Measurements from ENCODE around the gene WDFY2.

DNA sequence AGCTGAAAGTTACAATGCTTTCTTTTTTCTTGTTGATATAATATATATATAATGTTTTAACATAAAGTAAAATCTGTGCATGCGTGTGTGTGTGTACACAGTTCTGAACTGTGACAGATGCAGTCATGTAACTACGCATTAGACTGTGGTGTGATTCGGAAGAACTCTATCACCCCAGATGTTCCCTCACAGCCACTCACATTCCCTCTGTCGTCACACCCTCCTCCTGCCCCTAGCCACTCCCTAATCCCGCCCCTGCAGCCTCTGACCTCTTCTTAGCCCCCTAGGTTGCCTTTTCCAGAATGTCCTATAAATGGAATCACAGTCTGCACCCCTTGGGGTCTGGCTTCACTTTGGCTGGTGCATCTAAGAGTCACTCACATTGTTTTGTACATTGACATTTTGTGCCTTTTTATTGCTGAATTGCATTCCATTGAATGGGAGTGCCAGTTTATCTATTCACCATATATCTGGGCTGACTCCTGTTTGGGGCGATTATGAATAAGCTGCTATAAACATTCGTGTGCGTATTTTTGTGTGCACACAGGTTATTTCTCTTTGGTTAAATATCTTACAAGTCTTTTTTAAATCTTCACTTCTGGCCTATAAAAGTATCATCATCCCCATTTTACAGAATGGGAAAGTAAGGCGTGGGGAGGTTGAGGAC is 199.3 kb downstream of the WDFY2 start:
- TF ChIP-seq GATA2 (IDR thresholded peaks at IDR 0.05; ENCODE audit: low read depth, low read length): no peak
- no peak for TF ChIP-seq GATA3 (IDR thresholded peaks at IDR 0.05; ENCODE audit: low read depth, low read length)

Measured in SH-SY5Y (cell line).